ENCODE data around the gene PTPRT. TPM values are rescaled to one million over a fixed set of nuclear protein-coding genes. Genes with fewer than 3 reads are reported as not detected.

PTPRT gene
- total RNA-seq, 1 experiment from 2014 or later, result not detected

DNA sequence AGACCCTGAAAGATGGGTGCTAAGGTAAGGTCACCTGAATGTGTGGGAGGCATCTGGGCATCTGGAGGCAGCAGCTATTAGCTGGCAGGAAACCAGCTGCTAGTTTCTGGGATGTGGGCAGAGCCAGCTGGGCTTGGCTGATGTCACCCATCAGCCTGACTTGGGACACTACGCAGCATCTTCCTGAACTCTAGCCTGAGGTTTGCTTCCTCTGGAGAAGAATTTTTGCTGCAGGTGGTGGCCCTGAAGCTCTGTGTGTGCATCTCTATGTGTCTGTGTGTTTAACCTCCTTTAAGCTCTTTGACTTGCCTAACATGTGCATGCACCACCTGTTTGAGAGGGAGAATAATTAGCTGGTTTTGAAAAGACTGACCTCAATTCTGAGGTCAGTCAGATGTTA is 1106.4 kb downstream of the PTPRT start:
- CTCF ChIA-PET, result no interaction called here
- Mint-ChIP-seq H3K4me3 (ENCODE audit: low read depth, unreplicated experiment) (no peak overlapping the region), H3K9me3 (ENCODE audit: low read depth, unreplicated experiment) (peaks cover 8% of the 10 kb centered on the region), H3K4me1 (ENCODE audit: low read depth, unreplicated experiment) (no peaks in the 10 kb centered on the region), H3K27me3 (ENCODE audit: unreplicated experiment) (no peaks in the 10 kb centered on the region), H3K27ac (ENCODE audit: unreplicated experiment) (no peak overlapping the region), H3K36me3 (ENCODE audit: insufficient read depth, unreplicated experiment) (peaks cover 5% of the 10 kb centered on the region)
- intact Hi-C loops (cut with micrococcal nuclease; ENCODE audit: unreplicated experiment), result no loop called here
- DNase-seq, result no peak
- BruUV-seq (replicated peaks), result no TSS peak
- TF ChIP-seq, protein P1, sequence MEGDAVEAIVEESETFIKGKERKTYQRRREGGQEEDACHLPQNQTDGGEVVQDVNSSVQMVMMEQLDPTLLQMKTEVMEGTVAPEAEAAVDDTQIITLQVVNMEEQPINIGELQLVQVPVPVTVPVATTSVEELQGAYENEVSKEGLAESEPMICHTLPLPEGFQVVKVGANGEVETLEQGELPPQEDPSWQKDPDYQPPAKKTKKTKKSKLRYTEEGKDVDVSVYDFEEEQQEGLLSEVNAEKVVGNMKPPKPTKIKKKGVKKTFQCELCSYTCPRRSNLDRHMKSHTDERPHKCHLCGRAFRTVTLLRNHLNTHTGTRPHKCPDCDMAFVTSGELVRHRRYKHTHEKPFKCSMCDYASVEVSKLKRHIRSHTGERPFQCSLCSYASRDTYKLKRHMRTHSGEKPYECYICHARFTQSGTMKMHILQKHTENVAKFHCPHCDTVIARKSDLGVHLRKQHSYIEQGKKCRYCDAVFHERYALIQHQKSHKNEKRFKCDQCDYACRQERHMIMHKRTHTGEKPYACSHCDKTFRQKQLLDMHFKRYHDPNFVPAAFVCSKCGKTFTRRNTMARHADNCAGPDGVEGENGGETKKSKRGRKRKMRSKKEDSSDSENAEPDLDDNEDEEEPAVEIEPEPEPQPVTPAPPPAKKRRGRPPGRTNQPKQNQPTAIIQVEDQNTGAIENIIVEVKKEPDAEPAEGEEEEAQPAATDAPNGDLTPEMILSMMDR (IDR thresholded peaks at IDR 0.05; ENCODE audit: unreplicated experiment), result no peak

DNA sequence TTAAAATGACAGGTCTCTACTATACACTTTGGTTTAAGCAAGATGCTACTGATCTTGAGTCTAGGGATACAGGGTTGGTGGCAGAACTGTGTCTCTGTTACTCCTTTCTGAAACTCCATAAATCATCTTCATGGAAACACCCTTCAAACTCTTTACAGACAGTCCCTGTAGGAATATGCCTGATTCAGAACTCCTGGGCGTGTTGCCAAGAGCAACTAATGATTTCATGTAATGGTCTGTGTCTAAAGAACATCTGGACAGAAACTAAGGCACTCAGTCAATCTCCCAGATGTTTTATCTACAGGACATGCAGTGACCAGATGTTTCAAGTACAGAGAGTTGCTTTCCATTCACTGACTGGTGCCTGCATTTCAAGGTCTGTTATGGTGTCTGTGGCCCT is 1107.1 kb downstream of the PTPRT start:
- no peaks in the 10 kb centered on the region for H3K27me3 Mint-ChIP-seq (ENCODE audit: unreplicated experiment)
- intact Hi-C loops (cut with micrococcal nuclease; ENCODE audit: unreplicated experiment), result no loop called here
- peaks cover 8% of the 10 kb centered on the region for H3K9me3 Mint-ChIP-seq (ENCODE audit: low read depth, unreplicated experiment)
- CTCF ChIA-PET, result interaction anchor here (0.6 kb wide), 1 partner anchor 14 kb away, joined by 8 read pairs; no protein-coding TSS in a partner anchor
- H3K4me3 Mint-ChIP-seq (ENCODE audit: low read depth, unreplicated experiment), result no peak overlapping the region
- H3K4me1 Mint-ChIP-seq (ENCODE audit: low read depth, unreplicated experiment), result no peaks in the 10 kb centered on the region
- no TSS peak for BruUV-seq (replicated peaks)
- peaks cover 5% of the 10 kb centered on the region for H3K36me3 Mint-ChIP-seq (ENCODE audit: insufficient read depth, unreplicated experiment)
- TF ChIP-seq, protein P1 (IDR thresholded peaks at IDR 0.05; ENCODE audit: unreplicated experiment), result no peak
- no peak overlapping the region for H3K27ac Mint-ChIP-seq (ENCODE audit: unreplicated experiment)
- DNase-seq, result no peak

DNA sequence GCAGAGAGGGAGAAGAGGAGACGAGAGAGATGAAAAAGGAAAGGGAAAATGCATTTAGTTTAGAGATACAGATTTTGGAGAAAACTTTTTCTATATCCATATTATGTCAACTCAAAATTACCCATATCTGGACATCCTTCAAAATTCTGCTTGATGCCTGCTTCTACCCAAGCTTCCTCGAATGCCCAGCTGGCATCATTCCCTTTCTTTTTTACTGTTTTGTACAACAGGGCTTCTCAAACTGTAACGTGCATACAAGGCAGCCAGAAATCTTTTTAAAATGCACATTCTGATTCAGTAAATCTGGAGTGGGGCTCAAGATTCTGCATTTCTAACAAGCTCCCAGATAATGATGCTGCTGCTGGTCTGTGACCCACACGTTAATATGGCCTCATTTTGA is 1108.8 kb downstream of the PTPRT start:
- H3K4me1 Mint-ChIP-seq (ENCODE audit: low read depth, unreplicated experiment), result no peaks in the 10 kb centered on the region
- no TSS peak for BruUV-seq (replicated peaks)

DNA sequence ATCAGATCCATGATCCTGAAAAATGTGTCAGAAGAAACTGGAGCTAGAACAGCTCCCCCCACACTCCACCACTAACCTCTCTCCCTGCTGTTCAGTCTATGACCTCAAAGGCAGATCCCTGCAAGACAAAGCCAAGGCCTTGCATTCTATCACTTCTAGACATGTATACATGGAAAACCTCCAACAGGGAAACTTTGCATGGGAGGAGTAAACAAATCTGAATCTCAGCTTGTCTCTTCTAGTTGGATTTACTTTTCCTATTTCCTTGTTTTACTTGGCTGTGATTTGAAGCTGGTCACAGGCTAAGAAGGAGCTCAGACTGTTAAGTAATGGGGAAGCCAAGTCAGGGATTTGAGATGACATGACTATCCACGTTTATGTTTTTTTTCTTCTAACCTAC is 1114.8 kb downstream of the PTPRT start:
- Mint-ChIP-seq H3K27me3 (ENCODE audit: unreplicated experiment) (no peaks in the 10 kb centered on the region), H3K27ac (ENCODE audit: unreplicated experiment) (no peak overlapping the region), H3K4me3 (ENCODE audit: low read depth, unreplicated experiment) (no peak overlapping the region), H3K9me3 (ENCODE audit: low read depth, unreplicated experiment) (no peaks in the 10 kb centered on the region), H3K4me1 (ENCODE audit: low read depth, unreplicated experiment) (no peaks in the 10 kb centered on the region), H3K36me3 (ENCODE audit: insufficient read depth, unreplicated experiment) (no peaks in the 10 kb centered on the region)
- intact Hi-C loops (cut with micrococcal nuclease; ENCODE audit: unreplicated experiment), result no loop called here
- CTCF ChIA-PET, result interaction anchor here (1.4 kb wide), 1 partner anchor 14 kb away, joined by 3 read pairs; no protein-coding TSS in a partner anchor
- TF ChIP-seq, protein P1 (IDR thresholded peaks at IDR 0.05; ENCODE audit: unreplicated experiment), result no peak
- no peak for DNase-seq
- BruUV-seq (replicated peaks), result no TSS peak

More for the DNA sequence above, 1108.8 kb downstream of the PTPRT start:
- Mint-ChIP-seq H3K27me3 (ENCODE audit: unreplicated experiment) (no peaks in the 10 kb centered on the region), H3K27ac (ENCODE audit: unreplicated experiment) (no peak overlapping the region), H3K4me3 (ENCODE audit: low read depth, unreplicated experiment) (no peak overlapping the region), H3K36me3 (ENCODE audit: insufficient read depth, unreplicated experiment) (peaks cover 5% of the 10 kb centered on the region), H3K9me3 (ENCODE audit: low read depth, unreplicated experiment) (peaks cover 5% of the 10 kb centered on the region)
- no peak for DNase-seq
- intact Hi-C loops (cut with micrococcal nuclease; ENCODE audit: unreplicated experiment), result no loop called here
- CTCF ChIA-PET, result no interaction called here
- TF ChIP-seq, protein P1 (IDR thresholded peaks at IDR 0.05; ENCODE audit: unreplicated experiment), result no peak
